CD4-positive, alpha-beta T cell treated with Interleukin-17A for 4 hours (primary cell): ENCODE results near the gene CELSR3.
A peak's percentile ranks its signal among the peaks of the same experiment; 100 is the strongest.

Experiments
- DNase-seq: peaks from one replicate; pipeline ENCODE4 v3.0.0-alpha.2; 2020; ENCODE audit warnings: mixed read lengths

The CELSR3 gene

DNA sequence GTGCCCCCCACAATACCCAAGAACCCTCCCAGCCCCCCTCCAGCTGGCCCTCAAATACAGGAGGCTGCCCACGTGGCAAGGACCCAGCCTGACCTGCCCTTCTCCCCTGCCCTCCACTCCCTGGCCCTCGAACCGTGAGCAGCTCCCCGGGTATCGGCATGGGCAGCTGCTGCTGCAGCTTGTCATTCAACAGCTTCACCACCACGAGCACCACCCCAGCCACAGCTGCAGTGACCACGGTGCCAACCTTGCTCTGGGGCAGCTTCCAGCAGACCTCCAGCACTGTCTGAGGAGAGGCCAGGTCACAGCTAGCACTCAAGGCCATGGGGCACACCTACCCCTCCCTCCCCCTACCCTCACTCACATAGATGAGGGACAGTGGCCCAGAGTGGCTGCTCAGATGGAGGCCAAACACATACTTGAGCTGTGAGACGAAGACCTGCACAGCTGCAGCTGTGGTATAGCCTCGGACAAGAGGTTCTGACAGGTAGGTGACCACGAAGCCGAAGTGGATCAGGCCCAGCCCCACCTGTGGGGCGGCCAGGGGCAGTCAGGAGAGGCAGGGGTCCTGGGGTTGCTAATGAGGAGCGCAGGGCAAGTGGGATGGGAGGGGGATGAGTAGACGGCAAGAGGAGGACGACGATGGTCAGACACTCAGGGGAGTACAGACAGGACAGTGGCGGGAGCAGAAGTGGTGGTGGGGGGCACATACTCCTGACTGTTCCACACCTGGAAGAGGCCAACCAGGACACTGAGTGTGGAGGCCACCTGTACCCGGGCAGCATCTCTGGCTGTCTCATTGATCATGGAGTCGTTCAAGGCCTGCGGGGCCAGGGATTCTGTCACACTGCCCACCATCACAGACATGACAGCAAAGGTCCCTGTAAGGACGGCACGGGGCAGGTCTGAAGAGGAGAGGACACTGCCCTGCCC lies 30.9 kb downstream of the CELSR3 start:
- no peak for DNase-seq

DNA sequence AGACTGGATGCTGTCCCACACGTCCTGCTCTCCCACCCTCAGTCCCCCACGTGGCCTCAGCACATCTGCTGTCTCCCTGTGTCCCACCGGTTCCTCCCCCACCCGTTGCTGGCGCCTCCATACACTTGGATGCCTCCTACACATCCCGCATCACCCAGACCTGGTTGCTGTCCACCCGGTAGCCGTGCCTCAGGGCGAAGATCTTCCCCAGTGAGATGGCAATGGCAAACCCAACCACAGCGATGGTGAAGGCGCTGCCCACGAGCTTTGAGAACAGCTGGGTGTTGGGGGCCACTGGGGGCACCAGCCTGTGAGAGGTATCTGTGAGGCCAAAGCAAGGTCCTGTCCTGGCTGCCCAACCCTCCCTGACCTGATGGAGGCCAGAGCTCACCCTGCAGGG lies 31.9 kb downstream of the CELSR3 start:
- DNase-seq, result no peak

DNA sequence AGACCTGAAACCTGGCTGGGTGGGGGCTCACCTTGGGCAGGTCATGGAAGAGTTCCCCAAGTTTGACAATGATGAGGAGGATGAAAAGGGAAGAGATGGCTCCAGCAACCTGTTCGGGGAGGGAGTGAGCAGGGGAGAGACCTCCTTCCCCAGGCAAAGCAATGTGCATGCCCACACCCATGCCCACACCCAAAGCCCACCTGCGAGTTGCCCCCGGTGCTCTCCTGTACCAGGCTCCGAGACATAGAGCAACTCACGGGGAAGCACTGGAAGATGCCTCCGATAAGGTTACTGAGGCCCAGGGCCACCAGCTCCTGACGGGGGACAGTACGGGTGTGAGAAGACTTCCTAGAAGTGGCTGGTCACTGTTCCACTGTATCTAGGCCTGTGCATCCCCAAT lies 32.3 kb downstream of the CELSR3 start:
- DNase-seq, result no peak

DNA sequence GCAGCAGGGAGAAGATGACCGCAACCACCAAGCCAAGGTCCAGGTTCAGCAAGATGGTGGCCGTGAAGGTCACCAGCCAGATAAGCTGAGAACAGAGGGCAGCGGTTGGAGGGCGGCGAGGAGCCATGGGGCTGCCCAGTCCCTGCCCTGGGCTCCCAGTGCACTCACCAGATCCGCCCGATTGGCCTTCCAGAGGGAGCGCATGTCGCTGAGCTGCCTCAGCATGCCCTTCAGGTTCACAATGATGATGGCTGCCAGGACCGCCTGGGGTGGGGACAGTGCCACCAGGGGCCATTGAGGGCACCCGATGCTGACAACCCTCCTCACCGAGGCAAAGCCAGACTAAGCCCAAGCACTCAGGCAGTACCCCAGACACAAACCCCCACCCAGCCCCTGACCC lies 32.8 kb downstream of the CELSR3 start:
- DNase-seq, result no peak

DNA sequence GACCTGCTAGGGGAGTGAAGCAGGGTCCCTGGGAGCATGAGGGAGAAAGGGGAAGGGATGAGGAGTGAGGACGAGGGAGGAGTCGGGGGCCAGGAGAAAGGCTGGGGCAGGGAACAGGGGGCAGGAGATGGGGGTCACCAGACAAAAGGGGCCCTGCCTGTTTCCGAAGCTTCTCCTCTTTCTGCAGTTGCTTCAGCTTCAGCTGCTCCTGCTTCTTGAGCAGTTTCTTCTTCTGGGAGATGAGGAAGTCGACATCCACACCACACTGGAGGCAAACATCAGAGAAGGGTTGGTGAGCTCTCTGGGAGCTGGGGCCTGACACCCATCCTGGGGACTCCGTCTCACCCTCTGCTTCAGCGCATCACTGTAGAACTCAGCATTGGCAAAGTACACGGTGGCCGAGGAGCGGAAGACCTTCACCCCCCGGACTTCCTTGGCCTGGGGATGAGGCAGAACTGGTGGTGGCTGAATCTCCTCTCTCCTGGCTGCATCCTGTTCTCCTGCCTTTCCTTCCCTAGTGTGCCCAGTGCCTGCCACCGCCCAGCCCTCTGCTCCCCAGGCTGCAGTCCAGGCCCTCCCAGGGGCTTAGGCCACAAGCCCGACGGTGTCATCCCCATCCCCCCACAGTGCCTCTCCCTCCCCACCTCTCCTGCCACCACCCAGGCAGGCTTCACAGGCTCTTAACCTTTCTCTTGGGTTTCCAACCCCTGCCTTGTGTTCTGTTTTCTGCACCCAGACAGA lies 34.2 kb downstream of the CELSR3 start:
- DNase-seq, result no peak

DNA sequence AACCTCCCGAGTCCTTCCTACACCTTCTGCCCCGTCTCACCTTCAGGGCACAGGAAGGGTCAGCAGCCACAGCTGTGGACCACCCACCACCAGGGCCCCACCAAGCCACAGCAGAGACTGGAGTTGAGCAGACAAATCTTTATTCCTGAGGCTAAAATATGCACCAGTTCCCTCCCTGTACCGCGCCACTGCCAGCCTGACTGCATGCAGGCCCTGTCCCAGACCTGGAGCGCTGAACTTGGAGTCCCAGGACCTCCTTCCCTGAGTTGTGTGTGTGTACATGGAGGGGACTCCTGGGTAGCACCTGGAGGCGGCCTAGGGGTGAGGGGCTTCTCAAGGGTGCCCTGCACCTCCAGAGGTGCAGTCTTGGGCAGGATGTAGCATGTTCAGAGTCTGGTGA lies 37.1 kb downstream of the CELSR3 start:
- no peak for DNase-seq

DNA sequence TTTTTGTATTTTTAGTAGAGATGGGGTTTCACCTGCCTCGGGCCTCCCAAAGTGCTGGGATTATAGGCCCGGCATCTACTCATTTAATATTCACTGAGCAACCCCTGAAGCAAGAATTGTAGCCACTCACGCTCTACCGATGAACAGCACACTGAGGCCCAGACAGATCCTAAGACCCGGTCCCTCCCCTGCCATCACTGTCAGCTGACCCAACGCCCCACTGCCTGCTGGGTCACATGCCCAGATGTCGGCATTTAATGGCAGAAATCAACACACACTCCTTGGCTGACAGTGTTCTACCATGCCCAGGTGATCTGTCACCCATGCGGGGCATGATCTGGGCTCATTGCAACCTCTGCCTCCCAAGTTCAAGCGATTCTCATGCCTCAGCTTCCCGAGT lies 37.9 kb downstream of the CELSR3 start:
- no peak for DNase-seq

DNA sequence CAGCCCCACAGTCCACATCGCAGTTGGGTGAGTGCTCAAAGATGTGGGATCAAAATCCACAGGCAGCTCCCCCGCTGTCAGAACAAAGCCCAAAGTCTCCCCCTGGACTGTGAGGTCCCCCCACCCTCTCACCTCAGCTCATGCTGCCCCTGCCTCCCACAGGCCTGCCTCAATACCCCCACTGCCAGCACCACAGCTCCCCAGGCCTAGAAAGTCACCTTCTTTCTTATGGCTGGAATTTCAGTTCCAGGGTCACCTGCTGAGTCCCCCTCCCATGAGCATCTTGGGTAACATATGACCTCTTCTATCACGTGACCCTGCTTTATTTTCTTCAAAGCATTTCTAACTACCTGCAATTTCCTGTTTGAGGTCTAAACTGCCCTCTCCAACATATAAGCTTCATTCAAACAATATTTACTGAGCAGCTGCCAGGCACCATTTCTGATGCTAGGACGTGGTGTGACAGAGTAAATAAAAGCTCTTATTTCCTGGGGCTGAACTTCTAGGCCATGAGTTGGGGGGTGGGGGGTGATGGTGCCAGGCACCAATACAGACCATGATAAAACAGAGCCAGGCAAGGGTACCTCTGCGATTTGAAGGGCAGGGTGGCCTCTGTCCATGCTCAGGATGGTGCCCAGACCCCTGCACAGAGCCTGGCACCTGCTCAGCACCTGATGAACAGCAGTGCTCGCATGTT lies 38.7 kb downstream of the CELSR3 start:
- no peak for DNase-seq

DNA sequence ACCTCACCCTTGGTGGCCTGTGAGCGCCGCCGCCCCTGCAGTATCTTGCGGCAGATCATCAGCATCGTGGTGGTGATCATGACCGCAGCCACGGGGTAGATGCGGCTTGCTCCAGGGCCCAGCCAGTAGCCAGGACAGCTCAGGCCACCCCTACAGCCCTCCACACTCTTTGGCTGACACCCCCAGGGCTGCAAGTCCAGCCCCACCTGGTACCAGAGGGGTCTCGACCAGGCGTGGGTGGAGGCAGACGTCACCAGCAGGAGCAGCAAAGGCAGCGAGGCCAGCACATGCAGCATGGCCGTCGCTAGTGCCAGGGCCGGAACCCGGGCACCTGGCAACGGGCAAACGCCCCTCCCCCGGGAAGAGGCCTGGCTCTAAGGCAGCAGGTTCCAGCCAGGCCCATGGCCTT lies 41.2 kb downstream of the CELSR3 start, which contains the start of gene TMEM89:
Gene TMEM89 (minus strand): TSS at position 309 of the 409 bp plus-strand sequence. CDS start 13 bp downstream, at position 296.
- no peak for DNase-seq

DNA sequence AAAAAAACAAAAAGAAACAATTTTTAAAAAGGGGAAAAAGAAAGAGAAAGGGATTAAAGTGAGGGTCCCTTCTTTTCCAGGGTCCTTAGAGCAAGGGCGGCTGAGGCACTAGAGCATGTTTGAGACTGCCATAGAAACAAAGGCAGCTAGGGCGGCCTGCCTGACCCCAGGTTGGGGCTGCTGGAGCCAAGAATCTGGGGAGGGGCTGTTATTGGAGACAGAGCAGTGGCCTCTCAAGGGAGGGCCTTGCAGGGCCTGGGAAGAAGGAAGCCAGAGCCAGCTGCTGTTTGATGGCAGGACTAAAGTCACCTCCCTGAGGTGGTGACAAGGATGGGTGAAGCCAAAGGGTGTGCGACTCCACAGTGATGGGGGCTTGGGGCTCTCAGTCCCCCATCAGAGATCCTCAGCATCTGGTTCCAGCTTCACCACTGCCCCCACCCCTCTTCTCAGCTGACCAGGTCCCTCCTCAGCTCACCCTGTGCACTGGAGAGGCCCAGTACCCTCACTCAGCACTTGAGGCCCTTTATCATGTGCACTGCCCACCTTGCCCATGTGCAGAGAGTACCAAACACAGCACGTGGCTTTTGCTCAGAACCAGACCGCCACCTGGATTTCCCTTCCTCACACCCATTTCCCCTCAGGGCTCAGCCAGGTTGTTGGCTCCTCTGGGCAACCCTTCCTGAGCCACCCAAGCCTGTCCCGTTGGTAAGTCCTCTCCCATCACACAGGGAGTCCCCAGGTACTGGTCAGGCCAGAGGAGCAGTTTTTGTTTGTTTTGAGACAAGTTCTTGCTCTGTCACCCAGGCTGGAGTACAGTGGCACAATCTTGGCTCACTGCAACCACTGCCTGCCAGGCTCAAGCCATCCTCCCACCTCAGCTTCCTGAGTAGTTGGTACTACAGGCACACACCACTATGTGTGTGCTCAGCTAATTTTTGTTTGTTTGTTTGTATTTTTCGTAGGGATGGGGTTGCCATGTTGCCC lies 42.9 kb downstream of the CELSR3 start:
- no peak for DNase-seq

DNA sequence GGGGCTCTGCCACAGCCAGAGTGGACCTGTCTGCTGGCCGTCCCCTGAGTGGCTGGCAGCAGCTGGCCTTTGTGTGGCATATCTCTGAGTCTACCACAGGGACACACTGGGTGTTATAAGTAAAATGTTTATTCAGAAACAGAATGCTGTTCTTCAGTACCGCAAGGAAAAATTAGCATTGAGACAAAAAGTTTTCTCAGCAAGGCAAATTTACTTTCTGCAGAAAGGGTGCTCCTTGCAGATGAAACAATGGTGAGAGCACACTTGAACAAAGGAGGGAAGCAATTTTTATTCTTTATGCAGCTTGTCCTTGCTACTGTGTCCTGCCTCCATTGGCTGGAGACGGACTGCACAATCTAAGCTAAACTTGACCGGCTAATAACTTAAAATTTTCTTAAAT lies 45.1 kb downstream of the CELSR3 start:
- DNase-seq, result no peak

DNA sequence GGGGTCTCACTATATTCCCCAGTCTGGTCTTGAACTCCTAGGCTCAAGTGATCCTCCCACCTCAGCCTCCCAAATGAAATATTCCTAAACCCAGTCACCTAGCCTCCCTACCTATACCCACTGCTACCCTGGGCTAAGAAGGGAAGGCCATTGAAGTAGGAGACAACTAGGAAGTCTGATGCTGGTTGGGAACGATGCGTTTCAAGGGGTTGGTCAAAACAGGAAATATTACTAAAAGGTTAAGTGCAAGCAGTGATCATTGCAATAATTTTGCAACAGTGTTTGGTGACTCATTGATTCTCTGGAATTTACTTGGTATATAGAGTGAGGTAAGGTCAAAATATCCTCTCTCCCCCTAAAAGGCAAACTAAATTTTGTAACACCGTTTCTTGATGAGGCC lies 48.6 kb downstream of the CELSR3 start:
- DNase-seq, result no peak

DNA sequence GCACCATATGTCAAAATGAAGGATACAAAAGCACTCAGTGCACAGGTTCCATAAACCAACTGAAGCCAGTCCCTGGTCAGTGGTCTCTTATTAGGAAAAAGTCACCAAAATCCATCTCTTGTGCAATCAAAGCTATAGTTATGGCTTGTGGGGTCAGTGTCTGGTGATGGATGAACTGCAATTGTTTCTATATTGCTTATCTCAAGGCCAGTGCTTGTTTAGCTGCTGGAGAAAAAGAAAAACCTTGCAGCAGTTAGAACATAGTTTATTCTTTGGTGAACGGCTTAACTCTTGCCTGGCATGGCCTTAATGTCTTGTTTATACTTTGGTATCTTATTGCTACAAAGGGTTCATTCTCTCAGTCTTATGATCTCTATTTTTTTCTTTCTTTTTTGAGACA lies 50.4 kb downstream of the CELSR3 start:
- no peak for DNase-seq

DNA sequence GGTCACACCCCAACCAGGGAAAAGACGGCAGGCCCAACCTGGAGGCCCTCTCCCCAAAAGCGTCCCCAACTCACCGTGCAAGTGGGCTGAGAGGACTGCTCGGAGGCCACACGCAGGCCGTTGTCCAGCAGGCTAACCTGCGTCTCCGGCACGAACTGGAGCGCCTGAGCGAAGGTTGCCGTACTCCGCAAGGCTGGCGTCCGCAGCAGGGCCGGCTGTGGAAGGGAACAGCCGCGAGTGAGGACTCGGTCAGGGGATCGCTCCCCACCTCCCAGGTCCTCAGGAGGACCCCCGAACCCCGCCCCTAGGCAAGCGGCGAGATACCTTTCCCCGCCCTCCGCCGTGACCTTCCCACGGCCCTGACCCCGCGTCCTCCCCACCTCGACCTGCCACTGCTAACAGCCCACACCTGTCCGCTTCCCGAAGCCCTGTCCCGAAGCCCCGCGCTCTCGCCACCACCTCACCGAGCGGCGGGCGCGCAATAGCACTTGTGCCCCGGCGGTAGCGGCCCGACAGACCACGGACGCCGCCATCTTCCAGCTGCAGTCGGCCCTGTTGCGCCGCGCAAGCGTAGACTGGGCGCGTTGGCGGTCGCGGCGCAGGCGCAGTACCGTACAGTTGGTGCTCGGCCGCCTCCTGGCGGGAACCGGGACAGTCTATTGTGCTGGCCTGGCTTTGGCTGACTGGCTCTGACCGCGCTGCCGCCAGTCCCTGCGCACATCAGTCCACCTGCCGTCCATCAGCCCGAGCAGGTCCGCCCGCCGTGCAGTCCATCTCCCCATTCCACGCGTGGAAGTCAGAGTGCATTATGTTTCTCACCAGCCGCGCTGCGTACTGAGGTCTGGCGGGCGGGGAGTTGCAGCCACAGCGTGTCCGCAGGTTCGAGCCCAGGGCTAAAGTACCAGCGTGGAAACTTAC lies 53.3 kb downstream of the CELSR3 start, which contains the start of gene UQCRC1:
Gene UQCRC1 (minus strand): TSS at position 559 of the 918 bp plus-strand sequence. CDS start 26 bp downstream, at position 533.
- peak; percentile 93 for DNase-seq

DNA sequence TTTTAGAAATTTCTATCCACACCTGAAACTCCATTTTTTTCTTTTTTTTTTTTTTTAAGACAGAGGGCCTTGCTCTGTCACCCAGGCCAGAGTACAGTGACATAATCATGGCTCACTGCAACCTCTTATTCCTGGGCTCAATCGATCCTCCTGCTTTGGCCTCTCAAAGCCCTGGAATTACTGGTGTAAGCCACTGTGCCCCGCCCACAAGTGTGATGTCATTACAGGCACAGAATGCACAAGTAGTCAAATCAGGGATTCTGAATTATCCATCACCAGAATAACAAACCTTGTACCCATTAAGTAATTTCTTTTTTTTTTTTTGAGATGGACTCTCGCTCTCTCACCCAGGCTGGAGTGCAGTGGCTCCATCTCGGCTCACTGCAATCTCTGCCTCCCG lies 55.2 kb downstream of the CELSR3 start:
- peak; percentile 23 for DNase-seq

DNA sequence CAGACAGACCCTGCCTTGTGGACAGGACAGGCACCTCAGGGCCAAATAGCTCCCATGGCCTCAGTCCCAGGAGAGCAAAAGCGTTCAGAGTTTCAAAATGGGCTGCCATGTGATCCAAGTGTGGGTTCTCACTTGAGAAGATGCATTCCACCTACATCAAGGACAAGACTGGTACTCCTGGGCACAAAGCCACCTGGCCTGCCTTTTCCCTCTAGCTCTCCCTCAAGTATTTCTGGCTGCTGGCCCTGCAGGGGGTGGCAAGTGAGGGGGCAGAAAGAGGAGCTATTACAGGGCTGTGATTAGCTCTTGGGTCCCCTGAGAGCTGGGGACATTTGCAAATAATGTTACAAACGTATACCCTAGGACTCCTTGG lies 61.1 kb downstream of the CELSR3 start:
- no peak for DNase-seq

DNA sequence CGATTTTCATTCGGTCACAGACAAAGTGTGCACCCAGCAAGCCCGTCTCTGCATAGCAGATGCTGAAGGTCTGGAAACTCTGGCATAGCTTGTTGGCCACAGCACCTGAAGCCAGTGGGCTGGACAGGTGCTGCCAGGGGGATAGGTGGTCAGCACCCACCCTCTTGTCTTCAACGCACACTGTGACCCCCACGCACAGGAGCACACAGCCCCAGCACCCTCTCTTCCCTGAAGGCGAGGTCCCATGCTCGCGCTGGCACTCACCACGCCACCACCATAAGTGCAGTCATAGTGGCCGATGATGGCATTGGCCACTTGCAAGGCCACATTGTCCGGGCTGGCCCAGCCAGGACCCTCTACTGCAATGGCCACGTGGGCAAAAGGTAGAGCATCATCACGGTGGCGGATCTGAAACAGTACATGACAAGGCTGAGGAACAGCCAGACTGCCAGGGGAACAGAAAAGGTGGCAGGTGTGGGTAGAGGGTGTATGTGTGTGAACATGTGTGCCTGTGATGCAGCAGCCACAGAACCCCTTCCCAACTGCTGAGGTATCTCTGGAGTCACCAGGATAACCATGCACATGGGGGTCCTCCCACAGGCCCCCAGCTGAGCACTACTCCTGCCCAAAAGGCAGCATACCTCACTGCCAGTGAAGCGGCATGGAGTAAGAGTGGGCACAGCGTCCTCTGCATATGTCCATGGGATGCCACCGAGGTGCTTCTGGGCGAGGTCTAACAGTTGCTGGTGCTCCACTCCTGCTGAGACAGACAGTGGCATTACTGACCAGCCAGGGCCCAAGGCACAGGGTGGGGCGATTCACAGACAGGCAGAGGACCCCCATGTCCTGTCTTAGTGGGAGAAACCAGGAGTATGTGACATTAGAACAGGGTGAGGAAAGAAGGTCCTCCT lies 61.7 kb downstream of the CELSR3 start:
- no peak for DNase-seq

DNA sequence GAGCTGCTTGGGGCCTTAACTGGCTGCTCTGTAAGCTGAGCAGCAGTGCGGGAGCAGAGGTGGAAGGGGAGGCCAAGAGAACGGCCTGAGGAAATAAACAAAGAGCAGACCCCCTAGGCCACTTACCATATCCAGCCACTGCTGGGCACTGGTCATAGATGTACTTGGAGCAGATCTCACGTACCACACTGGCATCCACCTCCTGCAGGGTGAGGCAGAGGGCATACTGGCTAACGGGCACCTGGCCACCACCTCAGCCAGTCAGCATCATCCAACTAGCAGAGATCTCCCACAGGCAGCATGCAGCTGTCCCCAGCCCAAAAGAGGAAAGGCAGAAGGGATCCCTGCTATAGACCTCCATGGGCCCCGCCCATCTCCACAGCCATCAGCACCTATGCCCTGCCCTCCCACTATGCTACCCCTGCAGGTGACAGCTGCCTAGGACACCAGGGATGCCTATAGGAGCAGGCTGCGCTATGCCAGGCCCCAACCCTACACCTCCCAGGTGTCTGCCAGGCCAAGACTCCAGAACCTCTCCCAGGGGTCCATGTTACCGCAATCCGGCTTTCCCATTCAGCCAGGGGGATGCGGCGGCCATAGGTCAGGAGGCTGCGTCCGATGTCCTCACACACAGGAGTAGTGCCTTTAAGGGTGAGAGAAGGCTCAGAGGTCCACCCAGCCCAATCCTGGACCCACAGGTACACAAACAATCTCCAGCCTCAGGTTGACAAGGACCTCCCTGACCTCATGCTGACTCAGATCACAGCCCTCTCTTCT lies 63.0 kb downstream of the CELSR3 start:
- no peak for DNase-seq

DNA sequence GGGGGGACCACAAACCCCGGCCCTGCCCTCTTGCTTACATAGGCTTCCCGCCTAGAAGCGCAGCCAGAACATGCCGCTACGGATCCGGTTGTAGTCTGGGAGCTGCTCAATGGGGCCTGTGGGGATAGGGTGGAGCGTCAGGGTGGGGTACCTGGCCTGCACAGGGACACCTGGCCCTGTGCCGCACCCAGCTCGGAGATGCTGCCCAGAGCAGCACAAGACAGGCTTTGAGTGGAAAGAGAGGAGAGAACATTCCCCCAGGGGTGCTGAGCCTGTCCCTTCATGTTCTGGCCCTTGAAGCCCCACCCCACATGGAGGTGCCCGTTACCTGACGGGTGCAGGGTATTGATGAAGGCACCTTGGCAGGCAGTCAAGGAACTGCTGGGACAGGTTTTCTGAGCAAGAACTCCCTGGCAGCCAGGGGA lies 63.6 kb downstream of the CELSR3 start:
- no peak for DNase-seq
